Lower leg skin (tissue), 3 donors: Measurements from ENCODE around the gene NCDN.

Experiments used
- CTCF ChIP-seq, 3 donors: fragments of 450-650 bp; IDR thresholded peaks; one replicate each; pipeline ENCODE4 v1.5.1; 2016; ENCODE audit warnings: antibody characterized with exemption in 3 of 3, mild to moderate bottlenecking in 3 of 3, moderate library complexity in 2 of 3
- POLR2A ChIP-seq, 2 donors: fragments of 450-650 bp; IDR thresholded peaks; one replicate each; pipeline ENCODE4 v1.6.1; 2016 to 2017; ENCODE audit warnings: antibody characterized with exemption in 2 of 2, mild to moderate bottlenecking in 1 of 2, moderate library complexity in 1 of 2

- TF ChIP-seq POLR2A (IDR thresholded peaks at IDR 0.05) (no peak), CTCF (IDR thresholded peaks at IDR 0.05) (no peak)
Observed at GRCh38 chr1:35564037-35564883, 6.7 kb downstream of the NCDN start.
